HG03342 (cell line): ENCODE results near the gene TNS3.

ENCODE experiments used
- ATAC-seq: cut with Tn5 transposase; IDR thresholded peaks from one replicate; pipeline ENCODE4 v1.9.1; 2021; ENCODE audit warnings: mild to moderate bottlenecking, moderate library complexity; ENCODE audit not compliant: unreplicated experiment

Gene TNS3

GRCh38 chr7:47414342-47415317, 167.3 kb downstream of the TNS3 start:
- no peak for ATAC-seq

DNA sequence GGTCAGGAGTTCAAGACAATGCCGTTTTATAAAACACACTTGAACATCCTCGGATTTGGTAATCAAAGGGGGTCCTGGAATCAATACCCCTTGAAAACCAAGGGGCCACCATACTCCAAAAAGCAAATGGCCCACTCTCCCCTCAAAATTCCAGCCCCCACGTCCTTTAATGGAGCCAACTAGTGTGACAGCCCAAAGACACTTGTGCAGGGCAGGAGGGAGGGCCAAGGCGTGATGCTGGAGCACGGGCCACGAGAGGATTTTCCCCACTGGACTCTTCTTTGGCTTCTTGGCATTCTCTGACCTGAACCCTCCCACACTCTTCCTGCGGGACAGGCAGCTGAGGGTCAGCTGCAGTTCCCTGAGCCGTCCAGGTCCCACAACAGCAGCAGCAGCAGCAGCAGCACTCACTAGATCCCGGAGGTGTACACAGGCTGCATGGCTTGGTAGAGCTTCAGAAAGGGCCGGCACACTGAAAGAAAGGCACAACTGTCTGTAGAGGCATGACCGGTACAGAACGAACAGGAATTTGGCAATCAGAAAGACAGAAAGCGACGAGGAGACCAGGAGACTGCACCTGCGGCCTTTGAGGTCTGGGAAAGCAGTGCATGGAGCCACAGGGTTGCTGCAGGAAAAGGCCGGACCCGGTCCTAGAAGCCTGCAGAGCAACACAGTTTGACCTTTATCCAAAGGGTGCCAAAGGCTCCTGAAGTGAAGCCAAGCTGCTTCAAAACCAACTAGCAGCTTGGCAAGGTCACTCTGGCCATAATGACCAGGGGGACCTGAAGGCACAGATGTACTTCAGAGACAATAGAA, 168.2 kb downstream of the TNS3 start:
- no peak for ATAC-seq

DNA sequence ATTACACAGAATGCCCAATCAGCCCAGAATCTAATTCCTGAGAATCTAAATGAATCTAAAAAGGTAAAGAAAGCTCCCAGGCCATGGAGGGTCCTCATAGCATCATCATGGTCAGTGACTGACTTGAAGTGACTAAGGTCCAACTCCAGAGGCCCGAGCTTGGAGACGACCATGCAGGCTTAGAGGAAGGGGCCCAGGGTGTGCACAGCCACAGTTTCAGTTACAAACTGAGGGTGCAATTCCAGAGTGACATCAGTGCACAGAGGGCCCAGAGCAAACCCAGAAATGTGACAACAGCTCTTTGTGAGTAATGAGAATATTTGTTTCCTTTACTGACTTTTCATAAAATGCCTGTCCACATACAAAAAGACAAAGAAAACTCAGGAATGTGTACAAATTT, 170.0 kb downstream of the TNS3 start:
- ATAC-seq = no peak

DNA sequence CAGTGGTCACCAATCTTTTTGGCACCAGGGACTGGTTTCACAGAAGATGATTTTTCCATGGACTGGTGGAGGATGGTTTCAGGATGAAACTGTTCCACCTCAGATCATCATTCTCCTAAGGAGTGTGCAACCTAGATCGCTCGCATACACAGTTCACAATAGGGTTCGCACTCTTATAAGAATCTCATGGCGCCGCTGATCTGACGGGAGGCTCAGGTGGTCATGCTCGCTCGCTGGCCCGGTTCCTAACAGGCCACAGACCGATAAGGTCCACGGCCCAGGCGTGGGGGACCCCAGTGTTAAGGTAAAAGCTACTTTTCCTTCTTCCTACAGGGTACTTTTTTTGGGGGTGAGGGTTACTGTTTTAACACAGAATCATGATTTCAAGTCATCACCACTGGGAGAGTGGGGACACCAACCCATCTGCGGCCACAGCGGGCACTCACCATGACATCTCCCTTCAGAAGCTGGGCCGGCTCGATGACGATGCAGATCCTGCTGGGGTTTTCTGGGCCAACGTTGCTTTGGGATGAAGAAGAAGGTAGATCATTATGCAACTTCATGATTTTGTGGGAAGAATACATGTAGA, 170.5 kb downstream of the TNS3 start:
- no peak for ATAC-seq

GRCh38 chr7:47408675-47409074, 173.2 kb downstream of the TNS3 start:
- no peak for ATAC-seq

DNA sequence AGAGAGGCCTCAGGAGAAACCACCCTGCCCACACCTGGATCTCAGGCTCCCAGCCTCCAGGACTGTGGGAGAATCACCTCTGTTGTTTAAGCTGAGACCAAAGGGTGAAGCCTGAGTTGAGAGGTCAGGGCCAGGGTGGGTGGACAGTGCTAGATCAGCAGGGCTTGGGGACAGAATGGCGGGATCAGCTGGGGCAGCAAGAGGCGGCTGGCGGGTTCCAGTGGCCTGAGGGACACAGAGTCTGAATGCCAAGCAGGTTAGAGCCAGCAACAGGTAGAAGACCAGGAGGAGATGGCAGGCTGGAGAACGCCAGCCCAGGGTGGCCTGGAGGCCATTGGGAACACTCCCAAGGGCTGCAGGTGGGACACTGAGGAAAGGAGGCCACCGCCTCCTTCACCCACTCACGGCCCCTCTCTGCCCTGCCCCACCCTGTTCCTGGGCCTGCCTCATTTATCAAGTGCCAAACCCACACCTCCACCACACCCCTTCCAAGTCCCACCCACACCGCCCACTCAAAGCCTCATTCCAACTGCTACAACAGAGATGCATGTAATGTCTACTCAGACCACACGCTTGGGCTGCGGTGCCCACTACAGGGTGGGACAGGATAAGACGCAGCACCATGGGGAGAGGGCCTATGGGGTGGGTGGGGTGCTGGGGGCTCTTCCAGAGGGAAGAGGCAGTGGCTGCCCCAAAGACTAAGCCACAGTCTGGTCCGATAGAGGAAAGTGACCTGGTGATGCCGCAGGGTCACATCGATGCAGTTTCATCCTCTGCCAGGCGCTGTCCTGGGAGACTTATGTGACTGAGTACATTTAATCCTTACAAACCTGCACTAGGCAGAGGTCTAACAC, 173.9 kb downstream of the TNS3 start:
- no peak for ATAC-seq

- ATAC-seq = no peak
These were observed 174.8 kb downstream of the TNS3 start for GRCh38 chr7:47407136-47407535.

DNA sequence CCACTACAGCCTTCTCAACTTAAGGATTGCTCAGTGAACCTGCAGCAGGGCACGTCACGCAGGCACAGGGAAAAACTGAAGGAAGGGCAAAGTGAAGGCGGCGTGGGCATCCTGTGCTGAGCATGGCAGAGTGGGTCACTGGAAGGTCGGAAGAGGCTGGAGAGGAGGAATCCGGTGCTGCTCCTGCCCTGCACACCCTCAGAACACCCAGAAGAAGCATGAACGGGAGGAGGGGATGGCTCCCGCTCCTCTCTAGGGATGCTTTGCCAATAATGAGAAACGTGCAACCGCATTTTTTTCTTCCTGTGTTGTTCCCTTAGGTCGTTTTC, 175.1 kb downstream of the TNS3 start:
- no peak for ATAC-seq

DNA sequence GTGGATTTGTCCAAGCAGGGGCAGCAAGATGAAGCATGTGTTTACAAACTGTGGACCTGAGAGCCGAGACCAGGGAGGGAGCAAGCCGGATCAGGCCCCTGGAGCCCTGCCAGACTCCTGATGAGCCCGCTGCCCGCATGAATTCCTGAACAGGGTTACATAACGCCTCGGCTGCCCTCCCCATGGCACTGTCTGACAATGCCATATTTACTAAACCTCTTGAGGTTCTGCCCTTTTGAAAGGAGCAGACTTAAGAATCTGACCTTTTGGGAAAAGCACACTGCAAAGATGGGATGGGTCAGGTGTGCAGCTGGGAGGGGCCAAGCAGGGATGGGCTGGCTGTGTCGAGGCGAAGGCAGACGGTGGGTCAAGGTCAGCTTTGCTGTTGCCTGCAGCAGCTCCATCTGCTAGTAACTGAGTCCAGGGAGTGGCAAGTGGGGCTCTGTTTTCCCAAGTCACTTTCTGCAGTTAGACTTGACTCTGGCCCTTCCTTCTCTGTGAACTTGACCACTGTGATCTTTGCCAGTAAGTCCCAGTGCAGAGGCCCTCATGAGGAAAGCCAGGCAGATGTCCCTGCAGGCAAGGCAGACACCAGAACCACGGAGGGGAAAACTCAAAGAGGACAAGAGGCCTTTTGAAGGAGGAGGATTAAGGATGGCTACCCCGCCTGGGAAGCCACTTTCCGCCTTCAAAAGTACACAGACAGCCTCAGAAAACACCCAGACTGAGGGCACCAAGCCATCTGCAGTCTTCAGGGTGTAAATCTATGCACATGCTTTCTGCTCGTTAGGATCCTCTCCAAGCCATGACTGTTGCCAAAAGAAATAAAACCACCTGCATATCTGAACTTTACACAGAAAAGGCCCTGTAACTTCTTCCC, 175.8 kb downstream of the TNS3 start:
- ATAC-seq = no peak

GRCh38 chr7:47405286-47405904, 176.5 kb downstream of the TNS3 start:
- ATAC-seq = no peak

DNA sequence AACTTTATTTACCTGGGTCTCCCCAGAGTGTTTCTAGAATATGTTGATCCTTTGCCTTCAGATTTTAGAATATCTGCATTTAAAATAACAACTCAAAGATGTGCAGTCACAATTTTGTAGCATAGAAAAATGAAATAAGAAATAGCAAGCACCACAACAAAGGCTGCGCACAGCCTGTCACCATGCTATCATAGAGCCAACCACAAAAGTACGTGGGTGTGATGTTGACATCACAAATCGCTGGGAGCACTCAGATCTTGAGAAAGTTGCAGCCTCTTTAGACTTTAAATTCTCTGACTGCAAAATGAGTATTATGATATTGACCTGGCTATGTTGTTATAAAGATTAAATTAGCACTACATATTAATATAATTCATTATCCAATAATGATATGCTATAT, 177.9 kb downstream of the TNS3 start:
- ATAC-seq = no peak

GRCh38 chr7:47402941-47403866, 178.7 kb downstream of the TNS3 start:
- no peak for ATAC-seq

DNA sequence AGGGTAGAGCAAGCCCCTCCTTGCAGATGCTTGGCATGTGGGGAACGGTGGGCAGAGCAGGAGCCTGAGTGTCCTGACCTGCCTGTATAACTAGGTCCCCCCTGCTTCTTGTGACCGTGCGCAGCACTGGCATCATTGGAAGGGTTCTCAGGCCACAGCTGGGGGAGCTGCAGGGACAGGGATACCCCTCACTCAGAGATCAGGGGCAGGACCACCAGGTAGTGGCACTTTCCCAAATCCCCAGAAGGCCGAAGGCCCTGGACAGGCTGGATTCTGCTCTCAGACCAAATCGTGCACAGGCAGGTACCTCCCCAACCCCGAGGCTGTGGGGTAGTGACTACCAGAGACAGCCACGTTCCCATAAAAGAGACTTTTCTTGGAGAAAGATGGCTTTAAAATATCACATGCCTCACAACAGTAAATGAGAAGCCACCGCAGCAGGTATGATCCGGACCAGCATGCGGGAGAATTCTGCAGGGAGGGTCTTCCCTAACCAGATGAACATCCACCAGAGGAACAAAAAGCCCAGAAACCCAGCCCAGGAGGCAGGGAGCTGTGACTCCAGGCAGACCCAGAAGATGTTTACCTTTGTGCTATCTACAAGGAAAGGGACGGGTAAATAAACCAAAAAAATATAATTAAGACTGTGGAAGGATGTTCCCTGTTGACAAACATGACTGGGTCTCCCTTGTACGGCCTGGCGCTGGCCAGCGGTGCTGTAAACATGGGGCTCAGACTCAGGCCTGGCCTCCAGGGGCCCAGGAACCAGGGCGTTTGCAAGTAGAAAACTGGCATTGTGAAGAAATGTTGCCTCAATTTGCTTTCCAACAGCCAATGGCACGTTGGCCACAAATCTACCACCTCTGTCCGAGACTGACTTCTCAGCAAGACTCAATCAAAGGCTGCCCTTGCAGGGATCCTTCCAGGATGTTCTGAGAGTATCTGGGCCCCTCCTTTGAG, 180.0 kb downstream of the TNS3 start:
- ATAC-seq = no peak

GRCh38 chr7:47400741-47401206, 181.1 kb downstream of the TNS3 start:
- ATAC-seq = no peak

DNA sequence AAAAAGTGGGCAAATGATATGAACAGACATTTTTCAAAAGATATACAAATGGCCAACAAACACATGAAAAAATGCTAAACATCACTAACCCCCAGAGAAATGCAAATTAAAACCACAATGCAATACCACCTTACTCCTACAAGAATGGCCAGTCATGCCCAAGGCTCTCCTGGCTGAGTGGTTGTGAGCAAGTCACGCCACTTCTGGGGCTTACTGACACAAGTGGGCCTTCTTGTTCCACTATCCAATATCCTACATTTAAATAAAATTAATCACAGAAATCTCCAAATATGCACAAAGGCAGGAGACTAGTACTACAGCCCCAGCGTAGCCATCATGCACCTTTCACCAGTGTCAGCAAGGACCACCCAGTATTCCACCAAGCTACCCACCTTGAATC, 181.9 kb downstream of the TNS3 start:
- no peak for ATAC-seq

DNA sequence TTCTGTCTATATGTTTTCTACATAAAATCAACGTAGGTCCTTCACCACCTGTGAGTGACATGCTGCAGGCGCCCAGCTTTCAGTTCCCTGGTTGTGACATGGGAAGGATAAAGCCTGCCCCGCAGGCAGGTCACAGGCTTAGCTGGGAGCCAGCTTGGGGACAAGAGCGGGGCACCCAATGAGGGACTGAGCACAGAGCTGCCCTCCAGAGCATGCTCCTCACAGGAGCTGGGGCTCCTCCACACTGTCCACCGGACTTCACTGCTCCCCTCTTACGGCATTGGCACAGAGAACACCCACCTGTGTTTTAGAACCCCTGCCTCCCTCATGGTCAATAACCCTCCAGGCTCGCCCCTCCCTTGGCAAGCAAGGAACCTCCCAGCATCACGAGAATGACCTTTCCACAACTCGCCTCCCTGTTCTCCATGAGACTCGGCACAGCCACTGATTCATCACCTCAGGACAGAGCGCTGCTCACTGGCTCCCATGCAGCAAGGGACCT, 187.1 kb downstream of the TNS3 start:
- no peak for ATAC-seq

DNA sequence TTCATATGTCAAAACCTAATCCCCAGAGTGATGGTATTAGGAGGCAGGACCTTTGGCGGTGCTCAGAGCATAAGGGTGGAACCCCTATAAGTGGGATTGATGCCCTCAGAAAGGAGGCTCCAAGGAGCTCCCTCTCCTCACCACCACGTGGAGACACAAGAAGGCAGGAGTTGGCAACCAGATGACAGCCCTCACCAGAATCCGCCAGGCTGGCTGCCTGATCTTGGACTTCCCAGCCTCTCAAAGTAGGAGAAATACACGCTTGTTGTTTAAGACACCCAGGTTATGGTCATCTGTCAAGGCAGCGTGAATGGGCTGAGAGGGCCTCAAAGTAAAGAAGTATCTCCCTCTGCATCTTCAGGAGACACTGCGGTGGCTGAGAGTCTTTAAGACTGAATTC, 187.7 kb downstream of the TNS3 start:
- no peak for ATAC-seq
